GM21367 (cell line): ENCODE results near the gene CACNA1H.

Experiments
- ATAC-seq: cut with Tn5 transposase; IDR thresholded peaks from one replicate; pipeline ENCODE4 v1.9.1; 2021; ENCODE audit not compliant: unreplicated experiment

Gene CACNA1H

DNA sequence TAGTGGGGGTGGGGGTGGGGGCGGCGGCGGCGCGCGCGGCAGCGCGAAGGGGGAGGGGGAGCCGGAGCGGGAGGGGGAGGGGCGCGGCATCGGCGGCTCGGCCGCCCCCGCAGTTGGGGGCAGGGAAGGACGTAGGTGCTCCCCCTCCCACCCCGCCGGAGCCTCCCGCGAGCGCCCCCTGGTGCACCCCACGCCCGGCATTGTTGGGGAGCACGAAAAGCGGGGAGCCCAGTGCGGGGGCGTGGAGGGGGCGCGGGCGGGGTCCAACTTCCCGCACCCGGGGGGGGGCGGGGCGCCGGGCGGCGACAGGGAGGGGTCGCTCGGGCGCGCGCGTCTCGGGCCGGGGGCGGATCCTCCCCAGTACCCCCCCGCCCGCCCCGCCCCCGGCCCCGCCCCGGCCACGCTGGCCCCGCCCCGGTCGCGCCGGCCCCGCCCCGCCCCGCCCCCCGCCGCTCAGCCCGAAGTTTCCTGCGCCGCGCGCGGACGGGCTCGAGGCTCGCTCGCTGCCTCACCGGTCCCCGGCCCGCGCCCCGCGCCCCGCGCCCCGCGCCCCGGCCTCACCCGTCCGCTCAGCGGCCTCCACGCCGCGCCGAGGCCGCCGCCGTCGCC, at the start of gene CACNA1H:
Gene CACNA1H (plus strand): TSS at position 456 of the 609 bp plus-strand sequence. CDS start 632 bp downstream, outside the sequence.
- ATAC-seq: no peak

DNA sequence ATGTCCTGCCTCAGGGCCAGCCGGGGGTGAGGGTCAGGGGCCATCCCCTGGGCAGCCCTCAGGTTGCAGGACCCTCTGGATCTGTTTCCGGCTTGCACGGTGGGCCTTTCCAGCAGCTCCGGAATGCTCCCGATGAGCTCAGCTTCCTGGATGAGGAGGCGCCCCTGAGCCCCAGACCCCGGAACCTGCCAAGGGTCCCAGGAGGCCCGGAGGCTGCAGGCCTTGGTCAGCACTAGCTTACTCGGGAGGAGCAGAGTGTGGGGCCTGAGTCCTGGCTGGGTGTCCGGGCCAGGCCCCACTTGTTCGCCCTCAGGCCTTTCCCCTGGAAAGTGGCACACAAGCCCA, 49.3 kb upstream of the CACNA1H start:
- ATAC-seq: no peak

DNA sequence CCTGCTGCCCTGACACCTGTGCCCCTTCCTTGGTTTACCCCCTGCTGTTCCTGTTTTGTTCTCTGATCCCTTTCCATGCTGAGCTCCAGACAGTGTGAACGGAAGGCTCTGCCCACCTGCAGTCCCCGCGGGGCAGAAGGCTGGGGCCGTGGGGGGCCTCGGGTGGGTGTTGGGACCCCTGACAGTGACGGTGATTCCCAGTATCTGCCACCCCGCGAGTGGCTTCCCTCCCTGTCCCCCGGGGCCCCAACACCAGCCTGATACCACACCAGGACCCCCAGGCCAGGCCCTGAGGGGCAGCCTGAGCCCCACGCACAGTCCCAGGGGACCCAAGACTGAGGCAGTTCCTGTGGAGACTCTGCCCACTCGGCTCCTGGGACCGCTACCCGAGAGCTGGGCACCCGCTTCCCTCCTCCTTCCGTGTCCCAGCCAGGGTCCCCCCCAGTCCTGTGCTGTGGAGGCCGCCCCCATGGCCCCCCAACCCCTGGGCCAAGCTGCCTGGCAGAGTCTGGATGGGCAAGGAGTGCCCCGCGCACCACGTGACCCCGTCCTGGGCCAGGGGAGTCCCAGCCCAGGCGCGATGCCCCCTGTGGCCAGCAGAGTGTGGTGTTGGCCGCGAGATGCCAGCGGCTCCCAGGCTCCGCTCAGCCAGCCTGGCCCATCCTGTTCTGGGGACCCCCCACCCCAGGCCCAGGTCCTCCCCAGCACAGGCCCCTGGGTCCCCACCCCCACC, 46.9 kb upstream of the CACNA1H start:
- ATAC-seq: no peak

DNA sequence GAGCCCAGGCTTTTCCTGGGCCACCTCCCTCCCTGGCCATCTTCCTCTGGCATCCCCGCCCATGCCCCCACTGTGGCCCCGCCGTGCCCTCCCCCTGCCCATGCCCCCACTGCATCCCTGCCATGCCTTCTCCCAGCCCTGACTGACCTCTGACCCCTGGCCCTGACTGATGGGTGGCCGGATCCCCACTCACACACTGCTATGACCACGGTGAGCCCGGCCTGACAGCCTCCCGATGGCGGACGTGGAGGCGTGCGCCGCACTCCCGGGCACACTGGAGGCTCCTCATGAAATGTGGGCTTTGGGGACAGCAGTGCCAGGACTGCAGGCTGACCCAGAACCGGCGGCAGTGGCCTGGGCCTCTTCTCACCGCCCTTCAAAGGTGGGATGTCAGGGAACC, 46.2 kb upstream of the CACNA1H start:
- no peak for ATAC-seq

DNA sequence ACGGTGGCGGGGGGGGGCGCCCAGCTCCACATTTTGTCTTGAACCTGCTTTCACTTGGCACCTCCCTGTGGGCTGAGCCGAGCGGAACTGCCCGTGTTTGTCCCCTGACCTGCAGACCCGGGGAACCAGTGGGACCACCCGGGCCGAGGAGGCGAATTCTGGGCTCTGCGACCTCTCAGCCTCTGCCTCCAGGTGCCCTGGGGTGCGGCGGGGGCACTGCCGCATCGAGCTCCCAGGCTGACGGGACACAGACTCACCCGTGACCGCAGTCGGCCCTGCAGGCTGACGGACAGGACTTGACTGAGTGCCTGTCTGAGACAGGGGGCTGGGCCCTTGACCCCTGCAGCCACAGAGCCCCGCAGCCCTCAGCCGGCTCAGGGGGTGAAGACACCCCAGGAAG, 45.8 kb upstream of the CACNA1H start:
- ATAC-seq: no peak

DNA sequence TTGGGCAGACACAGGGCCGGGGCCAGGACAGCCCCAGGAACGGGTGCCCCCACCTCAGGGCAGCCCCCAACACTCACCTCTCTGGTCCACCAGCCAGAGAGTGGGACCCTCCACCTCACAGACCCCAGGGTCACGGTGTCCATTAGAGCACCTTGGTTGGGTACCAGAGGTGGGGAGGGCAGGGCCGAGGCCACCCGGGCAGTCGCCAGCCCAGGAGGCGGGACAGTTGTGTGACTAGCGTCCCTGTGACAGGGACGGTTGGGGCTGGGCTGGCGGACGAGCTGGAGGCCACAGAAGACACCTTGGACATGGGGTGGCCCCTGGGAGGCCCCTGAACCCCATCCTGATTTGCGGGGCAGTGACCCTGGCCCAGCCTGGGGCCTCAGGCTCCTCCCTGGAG, 45.2 kb upstream of the CACNA1H start:
- no peak for ATAC-seq

DNA sequence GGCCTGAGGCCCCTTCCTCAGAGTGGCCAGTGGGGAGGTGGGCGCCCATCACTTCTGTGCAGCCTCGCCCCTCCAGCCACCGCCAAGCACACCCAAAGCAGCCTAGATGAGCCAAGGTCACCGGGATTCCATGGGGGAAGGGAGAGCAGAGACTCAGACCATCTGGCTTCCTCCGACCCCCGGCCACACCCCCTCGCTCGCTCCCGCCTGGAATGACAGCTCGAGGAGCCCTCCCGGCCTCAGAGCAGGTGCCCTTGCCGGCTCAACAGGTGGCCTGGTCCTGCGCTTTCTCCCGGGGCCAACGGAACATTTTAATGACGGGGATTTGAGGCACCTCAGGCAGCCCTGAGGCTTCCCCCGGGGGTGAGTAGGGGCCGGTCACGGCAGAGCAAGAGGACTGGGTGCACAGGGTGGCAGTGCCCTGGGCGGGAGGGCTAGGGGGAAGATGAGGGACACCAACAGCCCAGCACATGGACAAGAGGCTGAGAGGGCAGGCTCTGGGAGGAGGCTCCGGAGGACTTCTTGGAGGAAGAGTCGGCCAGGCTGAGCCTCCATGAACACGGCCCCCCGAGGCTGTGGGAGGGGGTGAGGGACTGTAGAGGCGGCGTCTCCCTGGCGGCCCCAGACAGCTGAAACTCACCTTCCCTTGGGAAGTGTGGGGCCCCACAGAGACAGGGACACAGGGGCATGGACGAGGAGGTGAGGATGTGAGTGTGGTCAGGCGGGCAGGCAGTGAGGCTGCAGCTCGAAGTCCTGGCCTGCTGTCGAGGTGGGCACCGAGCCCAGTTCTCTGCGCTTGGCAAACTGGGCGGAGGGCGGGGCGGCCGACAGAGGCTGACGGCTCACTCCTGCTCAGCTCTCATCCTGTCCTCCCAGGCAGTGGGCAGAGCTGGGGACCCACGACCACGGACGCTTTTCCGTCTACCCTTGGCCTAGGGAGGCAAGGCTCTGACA, 44.3 kb upstream of the CACNA1H start:
- ATAC-seq: no peak

DNA sequence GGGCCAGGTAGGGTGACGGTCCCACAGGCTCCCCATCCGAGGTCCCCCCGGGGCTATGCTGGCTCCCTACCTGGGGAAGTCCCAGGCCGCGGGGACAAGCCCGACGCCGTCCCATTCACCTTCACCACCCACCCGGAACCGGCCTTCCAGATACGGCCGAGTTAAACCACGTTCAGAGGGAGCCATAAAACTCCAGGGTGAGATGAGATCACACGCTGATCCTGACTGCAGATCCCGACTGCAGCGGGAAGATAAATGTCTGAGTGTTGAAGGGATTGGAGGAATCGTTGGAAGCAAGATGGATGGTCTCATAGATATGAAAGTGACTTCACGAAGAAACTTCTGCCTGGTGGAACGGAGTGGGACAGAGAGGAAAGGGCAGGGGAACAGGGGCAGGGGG, 43.3 kb upstream of the CACNA1H start:
- ATAC-seq: no peak

DNA sequence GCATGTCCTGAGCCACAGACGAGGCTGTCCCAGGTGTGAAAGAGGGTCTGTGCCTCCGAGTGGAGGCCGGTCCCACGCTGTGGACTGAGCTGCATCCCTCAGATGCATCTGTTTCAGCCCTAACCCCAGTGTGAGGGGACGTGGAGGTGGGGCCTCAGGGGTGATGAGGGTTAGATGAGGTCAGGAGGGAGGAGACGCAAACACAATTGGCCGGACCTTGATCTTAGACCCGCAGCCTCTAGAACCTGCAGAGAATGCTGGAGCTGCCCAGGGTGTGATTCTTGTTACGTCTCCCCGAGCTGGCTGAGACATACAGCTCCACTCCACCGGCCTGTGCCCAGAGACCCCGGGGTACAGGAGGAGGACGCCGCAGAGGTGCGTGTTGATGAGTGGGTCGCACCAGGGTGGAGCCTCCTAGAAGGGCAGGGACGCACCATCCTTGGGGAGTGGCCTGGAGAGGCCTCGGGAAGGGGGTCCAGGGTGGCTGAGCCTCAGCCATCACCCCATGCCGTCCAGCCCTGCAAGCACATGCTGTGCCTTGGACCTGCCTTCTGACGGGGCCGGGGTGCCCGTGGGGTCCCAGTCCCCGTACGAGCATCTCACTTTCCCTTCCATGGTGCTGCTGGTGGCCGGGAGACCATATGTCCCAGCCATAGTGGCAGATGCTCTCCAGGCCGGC, 40.3 kb upstream of the CACNA1H start:
- ATAC-seq: no peak

DNA sequence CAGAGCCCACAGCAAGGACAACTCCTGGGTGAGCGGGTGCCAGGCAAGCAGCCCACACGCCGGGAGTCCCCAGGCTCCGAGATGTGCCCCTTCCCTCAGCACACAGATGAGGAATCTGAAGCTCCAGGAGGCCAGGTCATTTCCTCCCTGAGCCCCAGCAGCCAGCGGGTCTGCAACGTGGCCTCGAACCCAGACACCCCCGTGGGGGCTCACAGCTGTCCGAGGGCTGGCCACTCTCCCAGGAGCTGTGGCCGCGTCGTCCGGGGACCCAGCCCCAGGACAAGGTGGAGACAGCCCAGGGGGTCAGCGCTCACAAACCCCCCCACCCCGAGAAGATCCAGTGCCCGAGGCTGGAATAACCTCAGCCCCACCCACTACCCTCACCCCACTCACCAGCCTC, 39.4 kb upstream of the CACNA1H start:
- ATAC-seq: no peak

DNA sequence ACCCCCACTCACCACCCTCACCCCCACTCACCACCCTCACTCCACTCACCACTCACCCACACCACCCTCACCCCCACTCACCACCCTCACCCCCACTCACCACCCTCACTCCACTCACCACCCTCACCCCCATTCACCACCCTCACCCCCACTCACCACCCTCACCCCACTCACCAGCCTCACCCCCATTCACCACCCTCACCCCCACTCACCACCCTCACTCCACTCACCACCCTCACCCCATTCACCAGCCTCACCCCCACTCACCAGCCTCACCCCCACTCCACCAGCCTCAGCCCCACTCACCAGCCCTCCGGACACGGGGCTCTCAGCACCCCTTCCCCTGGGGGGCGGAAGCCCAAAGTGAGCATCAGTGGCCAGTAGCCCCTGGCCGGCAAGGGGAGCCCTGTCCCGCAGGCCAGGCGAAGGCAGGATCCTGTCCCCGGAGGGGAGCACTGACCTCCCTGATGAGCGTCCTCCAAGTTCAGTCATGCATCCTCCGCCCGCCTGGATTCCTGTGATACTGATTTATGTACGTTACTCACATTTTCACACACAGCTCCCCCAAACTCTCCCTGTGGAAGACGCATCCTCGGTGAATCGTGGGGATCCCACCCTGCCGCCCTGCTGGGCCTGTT, 38.9 kb upstream of the CACNA1H start:
- no peak for ATAC-seq

DNA sequence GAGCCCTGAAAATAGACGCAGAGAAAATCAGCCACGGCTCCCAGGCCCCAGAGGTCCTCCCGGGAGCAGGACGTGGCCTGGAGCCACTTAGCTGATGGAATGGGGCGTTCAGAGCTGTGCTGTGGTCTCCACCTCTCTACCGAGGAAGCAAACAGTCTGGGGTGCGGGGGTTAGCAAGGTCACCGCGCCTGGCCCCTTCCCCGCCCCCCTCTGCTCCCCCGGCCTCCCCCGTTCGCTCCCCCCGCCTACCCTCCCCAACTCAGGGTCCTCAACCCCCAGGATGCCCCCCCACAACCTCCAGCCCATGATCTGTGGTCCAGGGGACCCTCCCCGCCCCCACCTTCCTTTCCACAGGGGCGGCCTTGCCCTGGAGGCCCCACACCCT, 36.2 kb upstream of the CACNA1H start:
- no peak for ATAC-seq

DNA sequence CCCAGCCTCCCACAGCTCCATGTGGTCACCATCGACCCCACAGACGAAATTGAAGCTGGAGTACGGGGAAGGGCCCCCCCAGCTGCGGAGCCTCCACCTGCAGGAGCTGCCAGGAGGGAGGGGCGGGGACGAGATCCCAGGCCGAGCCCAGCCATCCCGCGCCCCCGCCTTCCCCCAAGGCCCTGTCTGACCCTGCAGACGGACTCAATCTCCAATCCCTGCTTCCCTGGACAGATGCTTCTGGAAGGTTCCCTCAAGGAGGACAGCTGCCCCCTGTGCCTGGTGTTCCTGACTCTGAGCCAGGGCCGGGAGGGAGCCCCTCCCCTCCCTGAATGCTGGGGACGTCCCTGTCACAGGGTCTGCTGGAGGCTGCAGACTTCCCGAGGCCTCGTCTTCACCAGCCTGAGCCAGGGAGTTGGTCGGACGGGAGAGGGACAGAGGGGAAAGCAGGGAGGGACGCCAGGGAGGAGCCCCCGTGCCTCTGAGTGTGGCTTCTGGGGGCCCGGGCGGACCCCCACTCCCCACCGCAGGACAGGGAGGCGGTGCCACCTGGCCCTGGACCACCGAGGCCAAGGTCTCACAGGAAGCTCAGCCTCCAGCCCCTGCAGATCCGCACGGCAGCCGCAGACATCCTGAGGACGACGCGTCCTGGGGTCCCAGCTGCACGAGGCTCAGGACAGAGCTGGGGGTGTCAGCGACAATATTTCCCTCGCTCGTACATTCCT, 35.6 kb upstream of the CACNA1H start:
- no peak for ATAC-seq

DNA sequence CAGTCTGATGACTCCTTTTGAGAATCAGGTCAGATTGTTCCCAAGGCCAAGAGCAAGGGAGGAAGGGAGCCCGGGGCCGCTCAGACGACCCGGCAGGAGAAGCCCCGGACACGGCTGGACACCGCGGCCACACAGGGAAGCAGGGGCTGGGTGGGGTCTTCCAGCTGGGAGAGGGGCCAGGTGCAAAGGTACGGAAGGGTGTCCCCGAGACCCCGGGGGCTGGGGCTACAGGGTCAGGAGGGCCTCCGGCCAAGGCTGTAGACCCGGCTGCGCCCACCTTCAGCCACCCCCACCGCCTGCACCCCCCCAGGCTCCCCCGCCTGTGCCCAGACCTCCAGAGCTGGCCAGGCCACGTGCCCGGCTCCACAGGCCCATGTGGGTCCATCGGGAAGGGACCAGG, 35.0 kb upstream of the CACNA1H start:
- ATAC-seq: no peak

DNA sequence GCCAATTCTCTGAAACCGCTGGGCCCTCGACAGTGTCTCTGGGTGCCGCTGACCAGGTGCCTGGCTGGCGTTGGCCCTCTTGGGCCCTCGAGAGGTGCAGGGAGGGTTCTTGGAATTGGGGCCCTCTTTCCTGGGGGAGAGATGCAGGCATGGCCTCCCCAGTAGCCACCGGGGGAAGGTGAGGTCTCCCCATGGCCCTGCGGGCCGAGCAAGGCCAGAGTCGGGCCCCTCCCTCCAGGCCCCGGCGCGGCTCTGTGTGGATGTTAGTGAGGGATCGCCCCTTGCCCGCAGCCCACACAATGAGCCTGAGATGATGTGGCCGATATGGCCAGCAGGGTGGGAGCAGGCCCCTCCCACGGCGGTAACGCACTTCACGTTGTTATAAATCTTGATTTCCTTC, 33.8 kb upstream of the CACNA1H start:
- no peak for ATAC-seq

DNA sequence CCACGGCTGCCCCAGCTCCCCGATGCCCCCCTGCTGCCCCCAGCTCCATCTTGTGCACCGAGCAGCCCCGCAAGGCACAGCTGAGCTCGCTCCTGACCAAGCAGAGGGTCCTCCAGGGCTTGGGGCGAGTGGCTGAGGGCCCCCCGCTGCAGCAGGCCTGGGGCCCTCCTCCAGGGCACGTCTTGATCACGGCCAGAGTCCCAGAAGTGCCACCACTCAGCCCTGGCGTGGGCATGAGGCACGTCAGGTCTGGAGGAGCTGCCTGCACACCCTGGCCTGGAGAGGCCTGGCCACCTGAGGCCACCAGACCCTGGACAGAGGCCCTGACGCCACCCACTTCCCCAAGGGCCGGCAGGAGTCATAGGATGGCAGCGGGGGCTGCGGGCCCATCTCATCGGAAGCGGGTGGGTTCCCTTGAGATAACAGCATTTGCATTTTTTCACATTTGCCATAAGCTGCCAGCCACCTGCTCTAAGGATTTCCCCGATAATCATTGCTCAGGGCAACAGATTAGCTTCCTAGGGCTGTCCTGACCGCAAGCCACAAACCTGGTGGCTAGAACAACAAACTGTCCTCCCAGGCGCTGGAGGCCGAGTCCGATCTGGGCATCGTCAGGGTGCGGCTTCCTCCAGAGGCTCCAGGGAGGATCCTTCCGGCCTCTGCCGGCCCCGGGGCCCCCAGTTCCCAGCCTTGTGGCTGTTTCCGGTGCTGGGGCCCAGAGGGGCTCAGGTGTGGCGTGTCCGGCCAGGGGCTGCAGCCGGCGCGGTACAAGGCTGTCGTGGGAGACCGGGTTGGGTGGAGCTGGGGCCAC, 32.9 kb upstream of the CACNA1H start:
- ATAC-seq: no peak

DNA sequence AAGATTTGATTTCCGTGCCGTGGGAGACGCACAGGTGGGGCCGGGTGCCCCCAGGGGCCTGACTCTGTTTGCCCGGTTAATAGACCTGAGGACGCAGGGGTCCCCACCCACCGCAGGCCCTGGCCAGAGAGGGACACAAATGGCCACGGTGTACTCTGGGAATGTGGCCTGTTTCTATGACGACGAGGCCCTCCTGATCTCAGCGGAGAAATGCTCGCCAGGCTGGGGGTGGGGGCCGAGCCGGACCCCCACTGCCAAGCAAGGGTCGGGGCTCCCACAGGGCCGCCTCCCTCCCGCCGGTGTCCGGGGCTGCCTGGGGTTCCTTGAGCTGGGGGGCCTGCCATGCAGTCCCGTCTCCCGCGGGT, 32.3 kb upstream of the CACNA1H start:
- no peak for ATAC-seq

DNA sequence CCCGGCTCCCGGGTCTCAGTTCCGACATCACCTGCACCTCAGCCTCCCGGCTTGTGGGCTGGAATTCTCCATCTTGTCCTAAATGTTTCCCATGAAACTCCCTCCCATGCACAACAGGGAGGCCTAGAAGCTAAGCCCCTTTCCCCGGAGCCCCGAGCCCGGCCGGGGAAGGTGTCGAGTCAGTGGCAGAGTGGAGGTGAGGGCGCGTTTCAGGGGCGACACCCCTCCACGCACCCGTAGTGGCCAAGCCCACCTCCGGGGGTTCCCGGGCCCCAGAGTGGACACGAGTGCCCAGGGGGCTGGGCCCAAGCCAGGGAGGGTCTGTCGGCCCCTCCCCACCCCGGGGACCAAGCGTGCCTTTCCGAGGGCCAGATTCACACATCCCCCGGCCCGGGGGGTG, 31.9 kb upstream of the CACNA1H start:
- ATAC-seq: no peak

DNA sequence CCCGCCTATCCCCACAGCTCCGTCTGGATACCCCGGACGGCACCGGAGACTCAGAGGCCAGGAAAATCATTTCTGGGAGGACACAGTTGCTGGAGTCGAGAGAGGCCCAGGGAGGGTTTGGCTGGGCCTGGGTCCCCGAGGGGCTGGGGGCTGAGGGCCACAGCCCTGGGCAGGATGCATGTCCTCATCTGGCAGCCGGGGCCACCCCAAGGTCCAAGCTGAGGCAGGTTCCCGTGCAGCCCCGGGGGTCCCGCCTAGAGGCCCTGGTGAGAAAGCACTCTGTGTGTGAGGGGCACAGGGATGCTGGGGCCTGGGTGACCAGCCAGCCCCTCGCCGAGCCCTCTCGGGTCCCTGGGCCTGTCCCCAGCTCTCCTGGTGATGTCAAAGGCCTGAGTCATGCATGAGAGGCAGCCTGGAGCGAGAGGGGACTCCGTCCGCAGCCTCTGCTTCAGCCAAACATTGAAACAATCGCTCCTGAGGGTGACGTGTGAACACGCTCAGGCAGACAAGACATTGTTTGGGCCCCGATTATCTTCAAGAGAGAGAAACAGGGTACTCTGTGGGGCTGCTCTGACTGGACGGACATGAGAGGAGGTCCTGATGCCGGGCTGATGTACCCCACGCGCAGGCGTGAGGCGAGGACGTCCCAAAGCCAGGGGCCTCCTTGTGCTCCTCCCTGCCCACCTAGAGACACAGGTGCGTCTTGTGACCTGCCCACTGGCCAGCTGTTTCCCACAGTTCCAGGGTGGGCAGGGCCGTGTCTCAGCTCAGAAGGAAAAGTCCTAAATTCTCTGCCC, 31.1 kb upstream of the CACNA1H start:
- no peak for ATAC-seq
